ENCODE measurements around the gene PWWP2B. TPM values are rescaled to one million over a fixed set of nuclear protein-coding genes. Genes with fewer than 3 reads are reported as not detected.

PWWP2B gene
- total and polyA plus RNA-seq, 9 of the 15 experiments (the other 6 are each of a cell fraction or from before 2014, with no cell fraction given) = 0.07 to 9.2 (median 1.6) TPM; not detected in 1

DNA sequence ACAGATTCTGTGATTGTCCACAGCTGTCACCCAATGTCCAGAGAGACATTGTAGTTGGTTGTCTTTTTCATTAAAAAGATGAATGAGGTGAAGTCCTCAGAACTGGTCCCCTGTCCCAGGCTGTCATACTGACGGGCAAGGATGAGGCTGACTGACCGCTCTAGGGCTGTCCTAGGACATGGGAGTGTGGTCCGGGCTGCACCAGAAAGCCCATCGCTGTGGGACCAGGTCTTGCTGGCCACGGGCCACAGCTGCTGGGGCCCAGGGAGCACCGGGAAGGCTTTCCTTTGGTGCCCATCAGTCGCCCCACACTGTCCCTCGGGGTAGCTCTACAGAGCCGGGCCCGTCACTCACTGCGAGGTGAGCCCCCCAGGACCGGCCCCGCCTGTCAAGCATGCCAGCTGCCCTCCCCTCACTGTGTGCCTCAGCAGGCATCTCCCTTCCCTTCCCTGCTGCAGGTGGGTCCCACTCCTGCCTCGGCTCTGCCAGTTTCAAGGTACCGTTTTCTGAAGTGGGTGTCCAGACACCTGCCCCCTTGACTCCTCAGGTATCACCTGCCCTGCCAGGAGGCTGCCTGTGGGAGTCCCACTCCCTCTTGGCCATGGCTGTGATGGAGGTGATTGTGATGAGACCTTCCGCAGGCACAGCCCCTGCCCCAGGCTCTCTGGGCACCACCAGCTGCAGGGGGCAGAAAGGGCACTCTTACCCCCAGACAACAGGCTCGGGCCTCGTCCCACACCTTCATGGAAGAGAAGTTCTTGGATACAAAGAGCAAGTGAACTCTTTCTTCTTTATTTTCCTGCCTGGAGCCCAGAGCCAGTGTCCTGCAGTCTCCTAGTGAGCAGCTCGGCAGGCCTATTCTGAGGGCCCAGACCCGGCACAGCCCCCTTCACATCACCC is 43.3 kb upstream of the PWWP2B start:
- H3K79me2 ChIP-seq (ENCODE audit: control insufficient read depth, insufficient read depth, low read length) = no peaks in the 10 kb centered on the region
- H3K27me3 ChIP-seq (ENCODE audit: control insufficient read depth in 2 of 2, insufficient read depth in 2 of 2, low read length in 2 of 2) = no peaks in the 10 kb centered on the region; a peak in 1 of 5 replicates
- H2AFZ ChIP-seq (ENCODE audit: low read depth, low read length) = no peak overlapping the region
- peaks cover 0 to 28% of the 10 kb centered on the region in 2 experiments; a peak in 2 of 5 replicates for H3K4me1 ChIP-seq (replicated peaks in 1 of 2; ENCODE audit: control insufficient read depth in 2 of 2, insufficient read depth in 2 of 2, low read length in 2 of 2)
- no peak overlapping the region for H3K4me3 ChIP-seq
- intact Hi-C loops (cut with micrococcal nuclease) (no loop called here), in situ Hi-C loops (cut with MboI) (no loop called here)
- H3K9me1 ChIP-seq (ENCODE audit: control insufficient read depth, insufficient read depth, low read length) = no peaks in the 10 kb centered on the region
- POLR2A ChIA-PET = no interaction called here
- ATAC-seq (peak; percentile 25; the same call in 2 of the 3 replicates), FAIRE-seq (no peak), DNase-seq (ENCODE audit: extremely low read depth in 1 of 4, low spot score in 3 of 4) (no peak)
- WGBS (ENCODE audit: insufficient coverage, low coverage, missing lambda C conversion rate) = 34% methylated on average over 7 of the region's 20 CpGs
- BruUV-seq (replicated peaks) = no TSS peak
- CTCF ChIA-PET (ENCODE audit: low intra/inter-chr PET ratio) = interaction anchor here (1.4 kb wide), 1 partner anchor 100 kb away, joined by 5 read pairs; no protein-coding TSS in a partner anchor
- no peak overlapping the region for H3K4me2 ChIP-seq (ENCODE audit: insufficient read depth, low read length)
- H3K36me3 ChIP-seq (ENCODE audit: control insufficient read depth, insufficient read depth, low read length) = no peaks in the 10 kb centered on the region
- no peaks in the 10 kb centered on the region for H4K20me1 ChIP-seq (replicated peaks; ENCODE audit: control insufficient read depth, insufficient read depth, low read length)
- no peak overlapping the region for H3K27ac ChIP-seq (ENCODE audit: extremely low read depth, low read depth, low read length)
- H3K9me3 ChIP-seq (replicated peaks; ENCODE audit: control insufficient read depth, insufficient read depth, low read depth, low read length) = no peaks in the 10 kb centered on the region
- H3K9ac ChIP-seq (ENCODE audit: insufficient read depth in 1 of 2, low read depth in 2 of 2, low read length in 2 of 2) = no peak overlapping the region
- no peak for TF ChIP-seq SMARCB1 (IDR thresholded peaks at IDR 0.05; ENCODE audit: insufficient read length, low read depth)
- no peak for TF ChIP-seq BMI1 (IDR thresholded peaks at IDR 0.05; ENCODE audit: low read length)
- no peak for TF ChIP-seq NONO (IDR thresholded peaks at IDR 0.05; ENCODE audit: low read depth in 2 of 2, low read length in 1 of 2)

Measured in K562 (cell line).